SU-DHL-6 (cell line): ENCODE measurements around the gene PRMT1.

Experiments used
- H2AFZ ChIP-seq: fragments of 200-600 bp; sonication (generic); 2 replicates; pipeline ENCODE4 v1.6.1; 2014; ENCODE audit warnings: low read depth, mild to moderate bottlenecking, moderate library complexity, mixed read lengths, antibody characterized with exemption, low read length; ENCODE audit not compliant: severe bottlenecking
- H3F3A ChIP-seq: fragments of 200-600 bp; shearing (Covaris generic); 2 replicates; pipeline ENCODE4 v1.6.0; 2016; ENCODE audit warnings: antibody characterized with exemption, mild to moderate bottlenecking; ENCODE audit not compliant: insufficient read depth
- H3K27ac ChIP-seq: fragments of 200-600 bp; sonication (generic); 2 replicates; pipeline ENCODE4 v1.5.1; 2016; ENCODE audit warnings: low read depth, mild to moderate bottlenecking, low read length, moderate library complexity, mixed read lengths
- H3K27me3 ChIP-seq: fragments of 200-600 bp; sonication (generic), shearing (Covaris generic); 2 replicates; pipeline ENCODE4 v1.6.0; 2014; ENCODE audit warnings: mild to moderate bottlenecking, low read length
- H3K36me3 ChIP-seq: fragments of 200-600 bp; sonication (generic); 2 replicates; pipeline ENCODE4 v1.6.1; 2014; ENCODE audit warnings: mild to moderate bottlenecking, low read length, mixed read lengths
- H3K4me2 ChIP-seq: fragments of 300-600, 200-600 bp; shearing (Covaris generic), sonication (generic); 2 replicates; pipeline ENCODE4 v1.6.0; 2014; ENCODE audit warnings: low read length, low read depth, mild to moderate bottlenecking; ENCODE audit not compliant: poor library complexity, severe bottlenecking
- H3K4me3 ChIP-seq: fragments of 200-600 bp; sonication (generic); 2 replicates; pipeline ENCODE4 v1.5.1; 2014; ENCODE audit warnings: antibody characterized with exemption, low read length, mild to moderate bottlenecking, mixed read lengths; ENCODE audit not compliant: insufficient read depth, poor library complexity, severe bottlenecking
- H3K79me2 ChIP-seq: fragments of 200-600 bp; sonication (generic); 2 replicates; pipeline ENCODE4 v1.6.1; 2014; ENCODE audit warnings: mild to moderate bottlenecking, low read length, moderate library complexity; ENCODE audit not compliant: insufficient read depth
- H3K9ac ChIP-seq: fragments of 200-600 bp; sonication (generic); 2 replicates; pipeline ENCODE4 v1.7.0; 2014; ENCODE audit warnings: mild to moderate bottlenecking, low read length
- H3K9me2 ChIP-seq: fragments of 200-600 bp; sonication (generic); replicated peaks from 2 replicates; pipeline ENCODE4 v1.6.1; 2014; ENCODE audit warnings: low read length; ENCODE audit not compliant: insufficient read depth
- H3K9me3 ChIP-seq: fragments of 200-600 bp; sonication (generic); 2 replicates; pipeline ENCODE4 v1.6.1; 2014; ENCODE audit warnings: low read length, mixed read lengths; ENCODE audit not compliant: insufficient read depth
- H4K20me1 ChIP-seq: fragments of 200-600 bp; sonication (generic); 2 replicates; pipeline ENCODE4 v1.6.1; 2014; ENCODE audit warnings: low read depth, mild to moderate bottlenecking, antibody characterized with exemption, low read length, moderate library complexity, mixed read lengths
- CTCF ChIP-seq: fragments of 200-600 bp; sonication (generic); IDR thresholded peaks from one replicate; pipeline ENCODE4 v1.5.1; 2017; ENCODE audit warnings: antibody characterized with exemption, mild to moderate bottlenecking, low read length, moderate library complexity; ENCODE audit not compliant: insufficient read depth, poor library complexity, severe bottlenecking
- EZH2phosphoT487 ChIP-seq: fragments of 200-600 bp; sonication (generic), shearing (Covaris generic); conservative IDR thresholded peaks from 2 replicates; pipeline ENCODE4 v1.6.1; 2018; ENCODE audit warnings: mild to moderate bottlenecking, antibody characterized with exemption, low read length, moderate library complexity, mixed read lengths

Gene PRMT1

GRCh38 chr19:49684251-49684982 is 7.3 kb downstream of the PRMT1 start:
- Histone ChIP-seq H3K27me3 (no peaks in the 10 kb centered on the region), H3K27ac (no peak overlapping the region), H3K9ac (no peak overlapping the region), H4K20me1 (peaks cover 10% of the 10 kb centered on the region; the same call in 1 of the 2 replicates), H3K4me2 (no peak overlapping the region), H3K9me3 (no peaks in the 10 kb centered on the region), H3K9me2 (no peaks in the 10 kb centered on the region), H2AFZ (no peak overlapping the region), H3K36me3 (peaks cover 19% of the 10 kb centered on the region), H3F3A (peaks cover 11% of the 10 kb centered on the region), H3K4me3 (no peak overlapping the region), H3K79me2 (peaks cover 27% of the 10 kb centered on the region)
- peak; percentile 53 for TF ChIP-seq CTCF
- no peak for TF ChIP-seq EZH2phosphoT487

GRCh38 chr19:49684983-49685553 is 8.0 kb downstream of the PRMT1 start:
- no peak overlapping the region for H3K4me3 ChIP-seq
- H2AFZ ChIP-seq = no peak overlapping the region
- no peak overlapping the region for H3K27ac ChIP-seq
- no peaks in the 10 kb centered on the region for H3K27me3 ChIP-seq
- H4K20me1 ChIP-seq = peaks cover 10% of the 10 kb centered on the region; the same call in 1 of the 2 replicates
- H3K9me2 ChIP-seq = no peaks in the 10 kb centered on the region
- H3K79me2 ChIP-seq = peaks cover 20% of the 10 kb centered on the region
- TF ChIP-seq CTCF (no peak), EZH2phosphoT487 (no peak)
- peaks cover 19% of the 10 kb centered on the region for H3K36me3 ChIP-seq
- no peak overlapping the region for H3K4me2 ChIP-seq
- H3K9me3 ChIP-seq = no peaks in the 10 kb centered on the region
- no peak overlapping the region for H3K9ac ChIP-seq
- peaks cover 11% of the 10 kb centered on the region for H3F3A ChIP-seq

- Histone ChIP-seq H3K4me2 (no peak overlapping the region), H3K27me3 (no peaks in the 10 kb centered on the region), H3K79me2 (peaks cover 13% of the 10 kb centered on the region), H3K4me3 (no peak overlapping the region), H3K27ac (no peak overlapping the region), H3K9me2 (no peaks in the 10 kb centered on the region), H3F3A (peaks cover 17% of the 10 kb centered on the region; the same call in 1 of the 2 replicates), H2AFZ (no peak overlapping the region), H4K20me1 (peaks cover 9% of the 10 kb centered on the region; the same call in 1 of the 2 replicates), H3K36me3 (peaks cover 18% of the 10 kb centered on the region), H3K9me3 (no peaks in the 10 kb centered on the region), H3K9ac (no peak overlapping the region)
- no peak for TF ChIP-seq CTCF
- TF ChIP-seq EZH2phosphoT487 = no peak
These were observed 8.8 kb downstream of the PRMT1 start for GRCh38 chr19:49685845-49686332.
